ENCODE measurements around the gene COL8A2. TPM values are rescaled to one million over a fixed set of nuclear protein-coding genes. Genes with fewer than 3 reads are reported as not detected.
A peak's percentile ranks its signal among the peaks of the same experiment; 100 is the strongest.

The COL8A2 gene
- polyA plus RNA-seq, 1 experiment = 6.8 TPM

DNA sequence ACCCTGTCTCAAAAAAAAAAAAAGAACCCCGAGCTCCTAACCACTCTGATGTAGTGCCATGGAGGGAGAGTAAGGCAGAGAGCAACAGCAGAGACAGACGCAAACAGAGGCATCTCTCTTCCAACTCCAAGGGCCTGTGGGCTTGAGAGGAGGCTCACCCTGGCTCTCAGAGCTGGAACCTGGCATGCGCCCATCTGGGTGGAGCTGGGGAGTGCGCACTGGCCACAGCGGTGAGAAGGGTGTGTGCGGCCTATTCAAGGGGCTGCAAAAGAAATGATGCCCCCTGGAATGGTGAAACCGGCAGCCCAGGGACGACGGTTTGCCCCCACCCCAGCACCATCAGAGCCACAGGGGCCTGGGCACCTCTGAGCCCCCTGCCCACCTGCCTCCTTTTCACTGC is 17.6 kb downstream of the COL8A2 start:
- CTCF ChIA-PET = interaction anchor here (0.7 to 17.9 kb wide), 5 partner anchors 11 to 80 kb away, joined by 3 to 382 read pairs (median 4); no protein-coding TSS in a partner anchor
- Histone ChIP-seq H3K27me3 (ENCODE audit: control insufficient read depth, insufficient read depth, low read length) (no peaks in the 10 kb centered on the region), H3K4me3 (ENCODE audit: low read depth, low read length) (no peak overlapping the region), H3K36me3 (ENCODE audit: control insufficient read depth, insufficient read depth, low read length) (no peaks in the 10 kb centered on the region)
- no peak for DNase-seq (ENCODE audit: low read depth)
- TF ChIP-seq, protein P1, sequence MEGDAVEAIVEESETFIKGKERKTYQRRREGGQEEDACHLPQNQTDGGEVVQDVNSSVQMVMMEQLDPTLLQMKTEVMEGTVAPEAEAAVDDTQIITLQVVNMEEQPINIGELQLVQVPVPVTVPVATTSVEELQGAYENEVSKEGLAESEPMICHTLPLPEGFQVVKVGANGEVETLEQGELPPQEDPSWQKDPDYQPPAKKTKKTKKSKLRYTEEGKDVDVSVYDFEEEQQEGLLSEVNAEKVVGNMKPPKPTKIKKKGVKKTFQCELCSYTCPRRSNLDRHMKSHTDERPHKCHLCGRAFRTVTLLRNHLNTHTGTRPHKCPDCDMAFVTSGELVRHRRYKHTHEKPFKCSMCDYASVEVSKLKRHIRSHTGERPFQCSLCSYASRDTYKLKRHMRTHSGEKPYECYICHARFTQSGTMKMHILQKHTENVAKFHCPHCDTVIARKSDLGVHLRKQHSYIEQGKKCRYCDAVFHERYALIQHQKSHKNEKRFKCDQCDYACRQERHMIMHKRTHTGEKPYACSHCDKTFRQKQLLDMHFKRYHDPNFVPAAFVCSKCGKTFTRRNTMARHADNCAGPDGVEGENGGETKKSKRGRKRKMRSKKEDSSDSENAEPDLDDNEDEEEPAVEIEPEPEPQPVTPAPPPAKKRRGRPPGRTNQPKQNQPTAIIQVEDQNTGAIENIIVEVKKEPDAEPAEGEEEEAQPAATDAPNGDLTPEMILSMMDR (IDR thresholded peaks at IDR 0.05; ENCODE audit: insufficient read depth, low read depth, low read length) = no peak
- POLR2A ChIA-PET = interaction anchor here (0.6 kb wide), 1 partner anchor 1583 kb away, joined by 3 read pairs; no protein-coding TSS in a partner anchor

DNA sequence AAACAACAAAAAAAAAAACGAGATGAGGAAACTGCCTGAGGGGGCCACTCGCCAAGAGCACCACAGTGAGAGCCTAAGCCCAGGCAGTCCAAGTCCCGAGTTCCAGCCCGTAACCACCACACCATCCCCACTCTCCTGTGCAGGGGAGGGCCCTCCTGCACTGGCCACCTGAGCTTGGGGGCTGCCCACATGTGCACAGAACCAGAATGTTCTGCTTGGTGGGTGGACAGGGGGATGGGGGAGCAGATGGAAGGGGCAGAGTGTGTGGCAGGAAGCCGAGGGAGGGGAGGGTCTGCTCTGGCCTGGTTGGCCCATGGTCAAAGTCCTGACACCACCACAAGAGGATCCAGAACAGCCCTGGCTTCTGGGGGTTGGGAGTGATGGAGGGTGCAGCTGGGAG is 18.8 kb downstream of the COL8A2 start:
- POLR2A ChIA-PET = interaction anchor here (0.6 to 0.9 kb wide), 2 partner anchors 27 to 169 kb away, joined by 3 to 7 read pairs; no protein-coding TSS in a partner anchor

DNA sequence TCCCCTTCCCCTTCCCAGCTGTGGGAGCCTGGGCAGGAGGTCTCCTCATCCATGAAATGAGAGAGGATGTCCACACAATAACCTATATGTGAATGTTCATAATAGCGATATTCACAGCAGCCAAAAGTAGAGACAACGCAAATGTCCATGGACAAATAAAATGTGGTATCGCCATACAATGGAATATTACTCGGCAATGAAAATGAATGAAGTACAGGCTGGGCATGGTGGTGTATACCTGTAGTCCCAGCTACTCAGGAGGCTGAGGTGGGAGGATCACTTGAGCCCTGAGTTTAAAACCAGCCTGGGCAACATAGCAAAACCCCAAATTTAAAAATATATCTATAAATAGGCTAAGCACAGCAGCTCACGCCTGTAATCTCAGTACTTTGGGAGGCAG is 23.5 kb downstream of the COL8A2 start:
- TF ChIP-seq, protein P1 (IDR thresholded peaks at IDR 0.05; ENCODE audit: insufficient read depth, low read depth, low read length) = no peak
- no peak for DNase-seq (ENCODE audit: low read depth)
- H3K27me3 ChIP-seq (ENCODE audit: control insufficient read depth, insufficient read depth, low read length) = no peaks in the 10 kb centered on the region
- CTCF ChIA-PET = interaction anchor here (0.6 to 17.9 kb wide), 6 partner anchors 14 to 899 kb away, joined by 3 to 382 read pairs (median 5); partner anchors contain the start of gene TRAPPC3
- H3K4me3 ChIP-seq (ENCODE audit: low read depth, low read length) = no peak overlapping the region
- POLR2A ChIA-PET = no interaction called here
- 0 out of 2 replicates have a peak, but pooled peaks cover 2% of the 10 kb centered on the region for H3K36me3 ChIP-seq (ENCODE audit: control insufficient read depth, insufficient read depth, low read length)

More for the DNA sequence above, 18.8 kb downstream of the COL8A2 start:
- TF ChIP-seq, protein P1 (IDR thresholded peaks at IDR 0.05; ENCODE audit: insufficient read depth, low read depth, low read length) = no peak
- Histone ChIP-seq H3K4me3 (ENCODE audit: low read depth, low read length) (no peak overlapping the region), H3K27me3 (ENCODE audit: control insufficient read depth, insufficient read depth, low read length) (no peaks in the 10 kb centered on the region), H3K36me3 (ENCODE audit: control insufficient read depth, insufficient read depth, low read length) (no peaks in the 10 kb centered on the region)
- CTCF ChIA-PET = interaction anchor here (0.6 to 17.9 kb wide), 4 partner anchors 11 to 89 kb away, joined by 3 to 382 read pairs (median 6); no protein-coding TSS in a partner anchor
- DNase-seq (ENCODE audit: low read depth) = no peak

DNA sequence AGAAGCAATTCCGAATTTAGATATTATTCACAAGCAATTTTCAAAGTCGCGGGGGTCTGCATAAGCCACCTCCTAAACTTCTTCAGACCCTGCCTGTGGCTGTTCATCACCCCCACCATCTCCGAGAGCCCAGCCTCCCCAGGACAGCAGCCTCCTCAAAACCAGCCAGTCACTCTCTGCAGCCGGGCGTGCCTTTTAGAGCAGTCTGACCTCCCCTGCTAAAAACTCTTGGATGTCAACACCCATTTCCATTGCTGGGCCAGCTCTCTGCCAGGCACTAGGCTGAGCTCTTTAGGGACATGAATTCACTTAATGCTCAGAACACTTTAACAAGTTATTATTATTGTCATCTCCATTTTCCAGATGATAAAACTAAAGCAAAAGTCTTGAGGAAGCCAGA is 24.6 kb downstream of the COL8A2 start:
- POLR2A ChIA-PET = interaction anchor here (1.1 kb wide), 1 partner anchor 33 kb away, joined by 3 read pairs; no protein-coding TSS in a partner anchor
- Histone ChIP-seq H3K4me3 (ENCODE audit: low read depth, low read length) (no peak overlapping the region), H3K36me3 (ENCODE audit: control insufficient read depth, insufficient read depth, low read length) (peaks cover 5% of the 10 kb centered on the region; the same call in 1 of the 2 replicates), H3K27me3 (ENCODE audit: control insufficient read depth, insufficient read depth, low read length) (no peaks in the 10 kb centered on the region)
- CTCF ChIA-PET = interaction anchor here (0.5 to 17.9 kb wide), 16 partner anchors 8 to 208 kb away, joined by 3 to 382 read pairs (median 4); partner anchors contain the start of genes MAP7D1 and TRAPPC3
- no peak for DNase-seq (ENCODE audit: low read depth)
- TF ChIP-seq, protein P1 (IDR thresholded peaks at IDR 0.05; ENCODE audit: insufficient read depth, low read depth, low read length) = no peak

DNA sequence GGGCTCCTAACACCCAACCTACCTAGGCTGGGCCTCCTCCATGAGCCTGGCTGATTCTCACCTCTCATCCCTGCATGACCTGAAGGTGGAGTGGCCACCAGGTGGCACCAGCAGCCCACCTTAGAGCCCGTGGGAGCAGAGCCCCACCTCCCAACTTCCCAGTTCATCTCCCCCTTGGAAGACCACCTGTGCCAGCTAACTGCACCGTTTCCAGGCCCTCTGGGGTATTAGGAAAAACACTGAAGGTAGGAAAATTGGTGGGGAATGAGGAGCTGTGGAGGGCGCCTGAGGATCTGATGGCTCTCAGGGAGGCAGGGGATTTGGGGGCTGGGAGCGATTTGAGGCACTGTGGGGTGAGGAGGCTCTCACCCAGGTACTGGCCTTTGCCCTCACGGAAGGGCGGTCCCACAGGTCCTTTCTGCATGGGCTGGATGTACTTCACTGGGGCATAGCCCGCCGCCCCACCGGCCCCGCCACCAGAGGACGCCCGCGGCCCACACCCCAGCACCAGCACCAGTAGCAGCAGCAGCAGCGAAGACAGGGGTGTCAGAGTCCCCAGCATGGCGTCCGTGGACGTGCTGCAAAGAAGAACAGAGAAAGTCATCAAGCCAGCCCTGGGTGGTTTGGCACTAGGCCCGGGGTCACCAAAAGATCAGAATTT is 25.2 kb downstream of the COL8A2 start:
- DNase-seq (ENCODE audit: low read depth) = no peak
- Histone ChIP-seq H3K27me3 (ENCODE audit: control insufficient read depth, insufficient read depth, low read length) (no peaks in the 10 kb centered on the region), H3K36me3 (ENCODE audit: control insufficient read depth, insufficient read depth, low read length) (peaks cover 5% of the 10 kb centered on the region; the same call in 1 of the 2 replicates), H3K4me3 (ENCODE audit: low read depth, low read length) (no peak overlapping the region)
- POLR2A ChIA-PET = interaction anchor here (1.1 kb wide), 1 partner anchor 34 kb away, joined by 3 read pairs; no protein-coding TSS in a partner anchor
- CTCF ChIA-PET = interaction anchor here (0.6 to 17.9 kb wide), 15 partner anchors 9 to 209 kb away, joined by 3 to 382 read pairs (median 4); partner anchors contain the start of genes MAP7D1 and TRAPPC3
- TF ChIP-seq, protein P1 (IDR thresholded peaks at IDR 0.05; ENCODE audit: insufficient read depth, low read depth, low read length) = peak; percentile 79
